ENCODE measurements around the gene OR2T33.
"Not testable (repeated sequence)": the region's sequence is repeated elsewhere in the genome, so short reads cannot be mapped to it uniquely, and the experiment has no call there.

- TF ChIP-seq, protein P1, sequence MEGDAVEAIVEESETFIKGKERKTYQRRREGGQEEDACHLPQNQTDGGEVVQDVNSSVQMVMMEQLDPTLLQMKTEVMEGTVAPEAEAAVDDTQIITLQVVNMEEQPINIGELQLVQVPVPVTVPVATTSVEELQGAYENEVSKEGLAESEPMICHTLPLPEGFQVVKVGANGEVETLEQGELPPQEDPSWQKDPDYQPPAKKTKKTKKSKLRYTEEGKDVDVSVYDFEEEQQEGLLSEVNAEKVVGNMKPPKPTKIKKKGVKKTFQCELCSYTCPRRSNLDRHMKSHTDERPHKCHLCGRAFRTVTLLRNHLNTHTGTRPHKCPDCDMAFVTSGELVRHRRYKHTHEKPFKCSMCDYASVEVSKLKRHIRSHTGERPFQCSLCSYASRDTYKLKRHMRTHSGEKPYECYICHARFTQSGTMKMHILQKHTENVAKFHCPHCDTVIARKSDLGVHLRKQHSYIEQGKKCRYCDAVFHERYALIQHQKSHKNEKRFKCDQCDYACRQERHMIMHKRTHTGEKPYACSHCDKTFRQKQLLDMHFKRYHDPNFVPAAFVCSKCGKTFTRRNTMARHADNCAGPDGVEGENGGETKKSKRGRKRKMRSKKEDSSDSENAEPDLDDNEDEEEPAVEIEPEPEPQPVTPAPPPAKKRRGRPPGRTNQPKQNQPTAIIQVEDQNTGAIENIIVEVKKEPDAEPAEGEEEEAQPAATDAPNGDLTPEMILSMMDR (IDR thresholded peaks at IDR 0.05; ENCODE audit: low read length), result not testable (repeated sequence)
- TF ChIP-seq EZH2phosphoT487 (IDR thresholded peaks at IDR 0.05; ENCODE audit: low read length); EZH2 (optimal IDR thresholded peaks at IDR 0.05; ENCODE audit: low read depth, low read length): not testable (repeated sequence)
These were observed 29.0 kb upstream of the OR2T33 start for GRCh38 chr1:248306740-248307139.
